Measurements from ENCODE around the gene DSC3.
"Not testable (repeated sequence)": the region's sequence is repeated elsewhere in the genome, so short reads cannot be mapped to it uniquely, and the experiment has no call there.

Gene DSC3

GRCh38 chr18:31030574-31031278 lies 11.8 kb downstream of the DSC3 start:
- no peak overlapping the region for H3K4me3 ChIP-seq (replicated peaks; ENCODE audit: low read depth, low read length)
- TF ChIP-seq CTCF (IDR thresholded peaks at IDR 0.05; ENCODE audit: low read length, missing control alignments), result no peak
- DNase-seq (ENCODE audit: low read depth), result no peak

GRCh38 chr18:31015715-31016434 lies 26.7 kb downstream of the DSC3 start:
- H3K4me3 ChIP-seq (replicated peaks; ENCODE audit: low read depth, low read length), result no peak overlapping the region
- no peak for DNase-seq (ENCODE audit: low read depth)
- TF ChIP-seq CTCF (IDR thresholded peaks at IDR 0.05; ENCODE audit: low read length, missing control alignments), result no peak

- H3K4me3 ChIP-seq (replicated peaks; ENCODE audit: low read depth, low read length), result not testable (repeated sequence)
- peak; percentile 81 for DNase-seq (ENCODE audit: low read depth)
Observed at GRCh38 chr18:31011455-31011854, 31.1 kb downstream of the DSC3 start.

GRCh38 chr18:31010601-31011000 lies 31.9 kb downstream of the DSC3 start:
- no peak overlapping the region for H3K4me3 ChIP-seq (replicated peaks; ENCODE audit: low read depth, low read length)
- no peak for DNase-seq (ENCODE audit: low read depth)
- no peak for TF ChIP-seq CTCF (IDR thresholded peaks at IDR 0.05; ENCODE audit: low read length, missing control alignments)

GRCh38 chr18:30999887-31000628 lies 42.5 kb downstream of the DSC3 start:
- H3K4me3 ChIP-seq (replicated peaks; ENCODE audit: low read depth, low read length), result no peak overlapping the region
- TF ChIP-seq CTCF (IDR thresholded peaks at IDR 0.05; ENCODE audit: low read length, missing control alignments), result no peak
- no peak for DNase-seq (ENCODE audit: low read depth)

GRCh38 chr18:30999186-30999585 lies 43.4 kb downstream of the DSC3 start:
- no peak overlapping the region for H3K4me3 ChIP-seq (replicated peaks; ENCODE audit: low read depth, low read length)
- peak; percentile 16 for DNase-seq (ENCODE audit: low read depth)
- TF ChIP-seq CTCF (IDR thresholded peaks at IDR 0.05; ENCODE audit: low read length, missing control alignments), result peak; percentile 8

GRCh38 chr18:30997223-30997622 lies 45.3 kb downstream of the DSC3 start:
- no peak for TF ChIP-seq CTCF (IDR thresholded peaks at IDR 0.05; ENCODE audit: low read length, missing control alignments)

More at GRCh38 chr18:30997223-30997622, 45.3 kb downstream of the DSC3 start:
- no peak for DNase-seq (ENCODE audit: low read depth)
- H3K4me3 ChIP-seq (replicated peaks; ENCODE audit: low read depth, low read length), result no peak overlapping the region

Measured in fibroblast of pulmonary artery (primary cell).